Retinal pigment epithelial cell (primary cell): Measurements from ENCODE around the gene DIP2C.

Experiments
- DNase-seq: peaks from one replicate; pipeline ENCODE4 v3.0.0-alpha.2; 2010; ENCODE audit warnings: low read depth
- H3K4me3 ChIP-seq: 2 replicates; pipeline ENCODE4 v1.5.1; 2011; ENCODE audit warnings: mild to moderate bottlenecking, low read length, control low read depth, moderate library complexity
- TF ChIP-seq, protein P1 (sequence below): conservative IDR thresholded peaks from 2 replicates; pipeline ENCODE4 v1.5.1; 2011; ENCODE audit warnings: low read depth, low read length, control low read depth, inconsistent platforms

Gene DIP2C

GRCh38 chr10:384538-385305, 304.7 kb downstream of the DIP2C start:
- DNase-seq, result no peak
- H3K4me3 ChIP-seq, result no peak overlapping the region
- TF ChIP-seq, protein P1, sequence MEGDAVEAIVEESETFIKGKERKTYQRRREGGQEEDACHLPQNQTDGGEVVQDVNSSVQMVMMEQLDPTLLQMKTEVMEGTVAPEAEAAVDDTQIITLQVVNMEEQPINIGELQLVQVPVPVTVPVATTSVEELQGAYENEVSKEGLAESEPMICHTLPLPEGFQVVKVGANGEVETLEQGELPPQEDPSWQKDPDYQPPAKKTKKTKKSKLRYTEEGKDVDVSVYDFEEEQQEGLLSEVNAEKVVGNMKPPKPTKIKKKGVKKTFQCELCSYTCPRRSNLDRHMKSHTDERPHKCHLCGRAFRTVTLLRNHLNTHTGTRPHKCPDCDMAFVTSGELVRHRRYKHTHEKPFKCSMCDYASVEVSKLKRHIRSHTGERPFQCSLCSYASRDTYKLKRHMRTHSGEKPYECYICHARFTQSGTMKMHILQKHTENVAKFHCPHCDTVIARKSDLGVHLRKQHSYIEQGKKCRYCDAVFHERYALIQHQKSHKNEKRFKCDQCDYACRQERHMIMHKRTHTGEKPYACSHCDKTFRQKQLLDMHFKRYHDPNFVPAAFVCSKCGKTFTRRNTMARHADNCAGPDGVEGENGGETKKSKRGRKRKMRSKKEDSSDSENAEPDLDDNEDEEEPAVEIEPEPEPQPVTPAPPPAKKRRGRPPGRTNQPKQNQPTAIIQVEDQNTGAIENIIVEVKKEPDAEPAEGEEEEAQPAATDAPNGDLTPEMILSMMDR, result no peak

DNA sequence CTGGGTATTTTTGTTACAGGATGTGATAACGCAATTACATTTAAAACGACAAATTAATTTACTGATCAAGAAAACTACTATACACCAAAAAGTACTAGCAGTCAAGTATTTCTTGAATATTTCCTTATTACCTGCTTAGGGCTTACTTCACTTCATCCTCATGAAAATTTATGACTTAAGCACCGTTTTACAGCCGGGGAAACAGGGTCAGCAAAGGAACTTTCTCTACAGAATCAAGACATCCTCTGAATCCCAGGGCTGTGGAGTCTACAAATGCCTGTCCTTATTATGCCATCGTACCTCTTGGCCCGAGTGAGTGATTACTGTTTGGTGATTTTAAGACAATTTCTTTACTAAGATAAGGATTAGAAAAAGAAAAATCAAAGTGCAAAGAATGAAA, 305.9 kb downstream of the DIP2C start:
- TF ChIP-seq, protein P1, result no peak
- no peak for DNase-seq
- H3K4me3 ChIP-seq, result no peak overlapping the region

DNA sequence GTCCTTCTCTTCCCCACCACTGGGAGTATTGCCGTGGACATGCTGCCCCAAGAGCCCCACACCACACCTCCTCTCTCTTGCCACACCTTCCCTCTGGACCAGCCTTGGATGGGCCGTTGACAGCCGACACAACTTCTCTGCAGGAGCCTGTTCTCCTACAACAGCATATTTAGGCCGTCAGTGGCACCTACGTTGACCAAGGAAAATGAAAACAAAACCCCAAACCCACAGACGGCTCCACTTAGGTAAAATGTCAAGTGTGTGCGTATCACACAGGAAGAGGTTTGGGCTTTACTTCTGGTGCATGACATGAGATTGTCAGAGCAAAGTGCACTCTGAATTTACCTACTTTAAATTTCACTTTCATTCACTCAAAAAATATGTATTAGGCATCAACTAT, 307.7 kb downstream of the DIP2C start:
- H3K4me3 ChIP-seq, result no peak overlapping the region
- DNase-seq, result no peak
- TF ChIP-seq, protein P1, result no peak

- no peak overlapping the region for H3K4me3 ChIP-seq
- TF ChIP-seq, protein P1, result no peak
- no peak for DNase-seq
Observed at GRCh38 chr10:381346-381745, 308.1 kb downstream of the DIP2C start.

GRCh38 chr10:380313-380940, 309.0 kb downstream of the DIP2C start:
- no peak overlapping the region for H3K4me3 ChIP-seq
- DNase-seq, result no peak
- TF ChIP-seq, protein P1, result no peak

GRCh38 chr10:378930-379704, 310.4 kb downstream of the DIP2C start:
- no peak for DNase-seq
- TF ChIP-seq, protein P1, result no peak

More at GRCh38 chr10:378930-379704, 310.4 kb downstream of the DIP2C start:
- no peak overlapping the region for H3K4me3 ChIP-seq
